Common myeloid progenitor, CD34-positive (primary cell): ENCODE data around the gene DBN1.
"Not testable (repeated sequence)": the region's sequence is repeated elsewhere in the genome, so short reads cannot be mapped to it uniquely, and the experiment has no call there.

Source experiments
- CTCF ChIA-PET: fragments of 350-600 bp; sonication (Branson Sonifier 250); formaldehyde crosslinking; loops from one replicate; lab custom pipeline; 2021; ENCODE audit warnings: antibody characterized with exemption; lab: Charles Lee
- POLR2A ChIA-PET: fragments of 350-600 bp; sonication (Branson Sonifier 250); formaldehyde crosslinking; loops from one replicate; lab custom pipeline; 2021; ENCODE audit warnings: antibody characterized with exemption; lab: Charles Lee
- DNase-seq, 3 donors: peaks; one replicate each; pipeline versions ENCODE4 v3.0.0 to v3.0.0-alpha.2; 2013
- H3K27ac ChIP-seq, 2 experiments: 1 replicate in 1 of 2; 2 replicates in 1 of 2; pipeline ENCODE4 v1.7.0; 2013; ENCODE audit warnings: inconsistent platforms in 2 of 2, low read length in 2 of 2, mild to moderate bottlenecking in 2 of 2, low read depth in 1 of 2, moderate library complexity in 1 of 2; ENCODE audit not compliant: severe bottlenecking in 2 of 2, insufficient read depth in 1 of 2, poor library complexity in 1 of 2
- H3K27me3 ChIP-seq, 5 experiments: replicated peaks in 2 of 5; 1 replicate in 3 of 5; 2 replicates in 2 of 5; pipeline versions ENCODE4 v1.6.1 to v1.7.0; 2013; ENCODE audit warnings: low read length in 4 of 5, mild to moderate bottlenecking in 2 of 5, moderate library complexity in 2 of 5, inconsistent platforms in 1 of 5; ENCODE audit not compliant: insufficient read depth in 5 of 5, control insufficient read depth in 4 of 5
- H3K36me3 ChIP-seq, 4 experiments: 1 replicate in 2 of 4; 2 replicates in 2 of 4; pipeline versions ENCODE4 v1.6.1 to v1.7.0; 2013; ENCODE audit warnings: low read length in 3 of 4, control low read depth in 1 of 4, mild to moderate bottlenecking in 1 of 4; ENCODE audit not compliant: control insufficient read depth in 4 of 4, insufficient read depth in 4 of 4
- H3K4me1 ChIP-seq, 4 experiments: 1 replicate in 3 of 4; 2 replicates in 1 of 4; pipeline versions ENCODE4 v1.6.1 to v1.7.1; 2013; ENCODE audit warnings: low read length in 3 of 4, mild to moderate bottlenecking in 3 of 4, control low read depth in 1 of 4, inconsistent platforms in 1 of 4, moderate library complexity in 1 of 4; ENCODE audit not compliant: control insufficient read depth in 4 of 4, insufficient read depth in 4 of 4; ENCODE audit errors: control extremely low read depth in 1 of 4
- H3K4me3 ChIP-seq, 7 experiments: 1 replicate in 4 of 7; 2 replicates in 3 of 7; pipeline versions ENCODE4 v1.5.1 to v1.7.0; 2013; ENCODE audit warnings: mild to moderate bottlenecking in 7 of 7, low read length in 6 of 7, moderate library complexity in 6 of 7, inconsistent platforms in 2 of 7, low read depth in 2 of 7, control low read depth in 1 of 7; ENCODE audit not compliant: insufficient read depth in 4 of 7, control insufficient read depth in 1 of 7; ENCODE audit errors: extremely low read depth in 1 of 7
- H3K9me3 ChIP-seq, 5 experiments: 1 replicate in 4 of 5; 2 replicates in 1 of 5; pipeline versions ENCODE4 v1.6.1 to v1.7.1; 2013; ENCODE audit warnings: low read length in 4 of 5, mild to moderate bottlenecking in 2 of 5, inconsistent platforms in 1 of 5, low read depth in 1 of 5, moderate library complexity in 1 of 5; ENCODE audit not compliant: control insufficient read depth in 4 of 5, insufficient read depth in 2 of 5; ENCODE audit errors: control extremely low read depth in 1 of 5
- WGBS: methylation state at CpG from one replicate; pipeline ENCODE4 v1.1.5; 2013; ENCODE audit not compliant: insufficient coverage; 5-methylcytosine and 5-hydroxymethylcytosine counted together

The DBN1 gene

GRCh38 chr5:177487144-177487543 lies 13.7 kb upstream of the DBN1 start:
- DNase-seq: no peak
- no peak overlapping the region for H3K4me3 ChIP-seq
- no peaks in the 10 kb centered on the region for H3K4me1 ChIP-seq
- H3K9me3 ChIP-seq: no peaks in the 10 kb centered on the region
- peaks cover 7 to 59% (median 22%) of the 10 kb centered on the region in 4 experiments for H3K36me3 ChIP-seq
- H3K27me3 ChIP-seq: no peaks in the 10 kb centered on the region
- no peak overlapping the region for H3K27ac ChIP-seq
- ChIA-PET POLR2A (no interaction called here), CTCF (interaction anchor here (1.4 to 18.3 kb wide), 5 partner anchors 10 to 30 kb away, joined by 3 to 206 read pairs (median 4); partner anchors contain the start of gene DOK3)
- 96% methylated on average over 7 of the region's 8 CpGs for whole genome bisulfite sequencing

DNA sequence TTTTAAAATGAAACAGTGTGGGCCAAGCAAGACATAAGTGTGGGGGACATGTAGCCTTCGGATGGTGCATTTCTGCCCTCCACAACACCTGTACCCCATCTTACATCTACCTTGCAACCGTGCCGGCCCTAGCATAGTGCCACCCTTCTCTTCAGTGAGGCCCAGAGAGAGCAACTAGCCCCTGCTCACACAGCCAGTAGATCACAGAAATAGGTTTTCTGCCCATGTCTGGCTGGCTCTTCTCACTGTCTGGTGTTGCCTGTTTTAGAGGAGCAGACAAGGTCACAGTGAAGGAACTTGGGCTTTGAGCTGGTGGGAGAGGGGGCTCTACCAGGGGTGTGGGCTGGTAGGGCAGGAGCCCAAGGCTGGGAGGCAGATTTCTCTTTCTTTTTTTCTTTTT lies 12.8 kb upstream of the DBN1 start:
- no peaks in the 10 kb centered on the region for H3K4me1 ChIP-seq
- H3K27ac ChIP-seq: no peak overlapping the region
- WGBS: 100% methylated on average over 2 of the region's 3 CpGs
- H3K36me3 ChIP-seq: peaks cover 7 to 58% (median 20%) of the 10 kb centered on the region in 4 experiments
- no peak for DNase-seq
- ChIA-PET POLR2A (no interaction called here), CTCF (interaction anchor here (0.8 to 18.3 kb wide), 6 partner anchors 9 to 40 kb away, joined by 3 to 206 read pairs (median 4); partner anchors contain the start of genes DOK3 and PRR7)
- no peaks in the 10 kb centered on the region for H3K27me3 ChIP-seq
- no peak overlapping the region for H3K4me3 ChIP-seq
- H3K9me3 ChIP-seq: no peaks in the 10 kb centered on the region

DNA sequence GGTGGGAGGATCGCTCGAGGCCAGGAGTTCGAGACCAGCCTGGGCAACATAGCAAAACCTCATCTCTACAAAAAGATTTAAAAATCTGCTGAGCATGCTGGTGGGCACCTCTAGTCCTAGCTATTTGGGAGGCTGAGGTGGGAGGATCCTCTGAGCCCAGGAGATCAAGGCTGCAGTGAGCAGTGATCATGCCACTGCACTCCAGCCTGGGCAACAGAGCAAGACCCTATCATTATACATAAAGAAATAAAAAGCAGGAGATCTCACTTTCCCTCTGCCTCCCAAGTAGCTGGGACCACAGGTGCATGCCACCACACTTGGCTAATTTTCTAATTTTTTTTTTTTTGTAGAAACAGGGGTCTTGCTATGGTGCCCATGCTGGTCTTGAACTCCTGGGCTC lies 12.3 kb upstream of the DBN1 start:
- H3K4me1 ChIP-seq, DNase-seq, H3K9me3 ChIP-seq, POLR2A ChIA-PET, H3K27ac ChIP-seq, H3K27me3 ChIP-seq, H3K4me3 ChIP-seq: not testable (repeated sequence)
- peaks cover 7 to 53% (median 18%) of the 10 kb centered on the region in 4 experiments for H3K36me3 ChIP-seq
- WGBS: 83% methylated on average over 3 of the region's 3 CpGs
- CTCF ChIA-PET: interaction anchor here (0.6 to 18.3 kb wide), 5 partner anchors 8 to 590 kb away, joined by 3 to 206 read pairs (median 5); partner anchors contain the start of gene DOK3

GRCh38 chr5:177484902-177485549 lies 11.6 kb upstream of the DBN1 start:
- POLR2A ChIA-PET: no interaction called here
- H3K4me1 ChIP-seq: peaks cover 0 to 2% (median 2%) of the 10 kb centered on the region in 4 experiments
- no peak overlapping the region for H3K27ac ChIP-seq
- WGBS: 89% methylated on average over 11 of the region's 13 CpGs
- no peak overlapping the region for H3K4me3 ChIP-seq
- no peaks in the 10 kb centered on the region for H3K9me3 ChIP-seq
- no peaks in the 10 kb centered on the region for H3K27me3 ChIP-seq
- DNase-seq: no peak
- peaks cover 6 to 46% (median 15%) of the 10 kb centered on the region in 4 experiments for H3K36me3 ChIP-seq
- CTCF ChIA-PET: interaction anchor here (0.6 to 18.3 kb wide), 3 partner anchors 9 to 590 kb away, joined by 3 to 206 read pairs (median 3); partner anchors contain the start of gene DOK3

GRCh38 chr5:177483994-177484901 lies 10.8 kb upstream of the DBN1 start:
- ChIA-PET CTCF (interaction anchor here (18.3 kb wide), 1 partner anchor 22 kb away, joined by 206 read pairs; the partner anchor contains the start of gene DOK3), POLR2A (no interaction called here)
- peaks cover 0 to 10% (median 10%) of the 10 kb centered on the region in 4 experiments for H3K4me1 ChIP-seq
- peaks cover 4 to 38% (median 15%) of the 10 kb centered on the region in 4 experiments for H3K36me3 ChIP-seq
- WGBS: 98% methylated on average over 20 of the region's 22 CpGs
- DNase-seq: no peak
- no peaks in the 10 kb centered on the region for H3K27me3 ChIP-seq
- no peak overlapping the region for H3K27ac ChIP-seq
- H3K9me3 ChIP-seq: no peaks in the 10 kb centered on the region
- H3K4me3 ChIP-seq: no peak overlapping the region

DNA sequence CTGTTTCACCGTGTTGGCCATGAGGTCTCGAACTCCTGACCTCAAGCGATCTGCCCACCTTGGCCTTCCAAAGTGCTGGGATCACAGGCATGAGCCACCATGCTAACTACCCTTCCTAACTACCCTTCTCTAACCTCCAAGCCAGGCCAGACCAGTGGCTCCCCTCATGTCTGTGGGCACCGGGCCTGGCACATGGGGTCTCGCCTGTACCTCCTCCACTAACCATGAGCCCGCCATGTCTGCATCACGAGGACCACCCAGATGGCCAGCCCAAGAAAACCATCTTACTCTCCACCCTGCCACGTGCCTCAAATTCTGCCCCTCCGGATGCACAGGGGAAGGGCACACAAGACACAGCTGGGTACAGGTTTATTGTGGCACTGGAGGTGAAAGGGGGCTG lies 9.6 kb upstream of the DBN1 start:
- H3K36me3 ChIP-seq: peaks cover 2 to 28% (median 12%) of the 10 kb centered on the region in 4 experiments
- CTCF ChIA-PET: no interaction called here
- no peaks in the 10 kb centered on the region for H3K9me3 ChIP-seq
- no peak overlapping the region for H3K4me3 ChIP-seq
- H3K4me1 ChIP-seq: peaks cover 0 to 21% (median 19%) of the 10 kb centered on the region in 4 experiments
- no peak for DNase-seq
- H3K27ac ChIP-seq: no peak overlapping the region
- 100% methylated on average over 6 of the region's 9 CpGs for WGBS
- POLR2A ChIA-PET: no interaction called here
- no peaks in the 10 kb centered on the region for H3K27me3 ChIP-seq
